Measurements from ENCODE around the gene CELF3. TPM values are rescaled to one million over a fixed set of nuclear protein-coding genes. Genes with fewer than 3 reads are reported as not detected.
"Not testable (repeated sequence)": the region's sequence is repeated elsewhere in the genome, so short reads cannot be mapped to it uniquely, and the experiment has no call there.

Gene CELF3
- total RNA-seq, 1 donor from 2014 or later, result 22.0 TPM

DNA sequence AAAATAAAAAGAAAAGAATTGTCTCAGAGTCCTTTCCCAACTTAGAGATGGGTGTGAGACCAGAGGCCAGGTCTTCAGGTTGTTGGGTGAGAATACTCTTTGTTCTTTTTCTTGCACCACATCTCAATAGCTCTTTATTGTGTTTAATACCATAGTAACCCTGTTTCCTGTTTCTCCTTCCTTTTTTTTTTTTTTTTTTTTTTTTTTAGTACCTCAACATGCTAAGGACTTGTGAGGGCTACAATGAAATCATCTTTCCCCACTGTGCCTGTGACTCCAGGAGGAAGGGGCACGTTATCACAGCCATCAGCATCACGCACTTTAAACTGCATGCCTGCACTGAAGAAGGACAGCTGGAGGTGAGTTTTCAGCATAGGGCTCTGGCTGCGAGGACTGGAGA, 24.4 kb downstream of the CELF3 start:
- no peak overlapping the region for H3K27ac Mint-ChIP-seq (ENCODE audit: unreplicated experiment)
- no peaks in the 10 kb centered on the region for H3K27me3 Mint-ChIP-seq (ENCODE audit: low read depth)
- DNase-seq (ENCODE audit: low read depth, low spot score), result no peak
- H3K36me3 Mint-ChIP-seq (ENCODE audit: low read depth), result peaks cover 5% of the 10 kb centered on the region
- H3K4me1 Mint-ChIP-seq, result no peaks in the 10 kb centered on the region
- H3K4me3 Mint-ChIP-seq, result no peak overlapping the region
- H3K9me3 Mint-ChIP-seq, result no peaks in the 10 kb centered on the region
- TF ChIP-seq, protein P1, sequence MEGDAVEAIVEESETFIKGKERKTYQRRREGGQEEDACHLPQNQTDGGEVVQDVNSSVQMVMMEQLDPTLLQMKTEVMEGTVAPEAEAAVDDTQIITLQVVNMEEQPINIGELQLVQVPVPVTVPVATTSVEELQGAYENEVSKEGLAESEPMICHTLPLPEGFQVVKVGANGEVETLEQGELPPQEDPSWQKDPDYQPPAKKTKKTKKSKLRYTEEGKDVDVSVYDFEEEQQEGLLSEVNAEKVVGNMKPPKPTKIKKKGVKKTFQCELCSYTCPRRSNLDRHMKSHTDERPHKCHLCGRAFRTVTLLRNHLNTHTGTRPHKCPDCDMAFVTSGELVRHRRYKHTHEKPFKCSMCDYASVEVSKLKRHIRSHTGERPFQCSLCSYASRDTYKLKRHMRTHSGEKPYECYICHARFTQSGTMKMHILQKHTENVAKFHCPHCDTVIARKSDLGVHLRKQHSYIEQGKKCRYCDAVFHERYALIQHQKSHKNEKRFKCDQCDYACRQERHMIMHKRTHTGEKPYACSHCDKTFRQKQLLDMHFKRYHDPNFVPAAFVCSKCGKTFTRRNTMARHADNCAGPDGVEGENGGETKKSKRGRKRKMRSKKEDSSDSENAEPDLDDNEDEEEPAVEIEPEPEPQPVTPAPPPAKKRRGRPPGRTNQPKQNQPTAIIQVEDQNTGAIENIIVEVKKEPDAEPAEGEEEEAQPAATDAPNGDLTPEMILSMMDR (conservative IDR thresholded peaks at IDR 0.05), result no peak

DNA sequence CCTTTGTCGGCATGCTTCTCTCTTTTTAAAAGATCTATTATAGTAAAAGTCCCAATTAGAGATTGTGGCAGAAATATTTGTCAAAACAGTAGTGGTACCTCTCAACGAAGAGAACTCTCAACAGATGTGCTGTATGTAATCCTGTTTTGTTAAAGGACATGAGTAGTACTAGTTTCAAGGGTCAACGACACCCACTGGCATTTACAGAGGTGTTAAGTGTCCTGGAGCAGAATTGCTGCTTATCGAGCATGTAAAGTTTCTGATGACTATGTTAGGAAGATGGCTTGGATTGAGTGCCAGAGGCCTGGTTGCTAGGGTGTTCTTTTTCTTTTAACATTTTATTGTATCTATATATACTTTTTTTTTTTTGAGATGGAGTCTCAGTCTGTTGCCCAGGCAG, 27.1 kb downstream of the CELF3 start:
- Mint-ChIP-seq H3K36me3 (ENCODE audit: low read depth) (peaks cover 5% of the 10 kb centered on the region), H3K27ac (ENCODE audit: unreplicated experiment) (no peak overlapping the region), H3K27me3 (ENCODE audit: low read depth) (no peaks in the 10 kb centered on the region), H3K4me3 (no peak overlapping the region), H3K9me3 (no peaks in the 10 kb centered on the region), H3K4me1 (no peaks in the 10 kb centered on the region)
- DNase-seq (ENCODE audit: low read depth, low spot score), result no peak
- TF ChIP-seq, protein P1 (conservative IDR thresholded peaks at IDR 0.05), result no peak

DNA sequence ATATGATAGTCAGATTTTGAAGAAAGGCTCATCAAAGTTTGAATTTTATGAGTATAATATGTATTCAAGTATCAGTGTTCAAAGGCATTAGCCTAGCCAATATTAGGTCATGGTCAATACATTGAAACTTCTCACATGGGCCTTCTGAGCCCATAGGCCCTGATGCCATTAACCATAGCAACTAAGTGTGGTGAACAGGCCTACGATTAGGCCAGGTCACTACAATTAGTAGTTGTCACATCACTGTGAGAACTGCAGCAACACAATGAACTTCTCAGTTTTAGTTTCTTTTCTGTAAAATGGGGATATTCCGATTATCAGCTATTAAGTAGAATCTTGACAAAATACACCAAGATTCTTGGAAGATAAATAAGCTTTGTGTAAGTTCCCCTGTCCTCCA, 30.0 kb downstream of the CELF3 start:
- H3K36me3 Mint-ChIP-seq (ENCODE audit: low read depth), result no peaks in the 10 kb centered on the region

DNA sequence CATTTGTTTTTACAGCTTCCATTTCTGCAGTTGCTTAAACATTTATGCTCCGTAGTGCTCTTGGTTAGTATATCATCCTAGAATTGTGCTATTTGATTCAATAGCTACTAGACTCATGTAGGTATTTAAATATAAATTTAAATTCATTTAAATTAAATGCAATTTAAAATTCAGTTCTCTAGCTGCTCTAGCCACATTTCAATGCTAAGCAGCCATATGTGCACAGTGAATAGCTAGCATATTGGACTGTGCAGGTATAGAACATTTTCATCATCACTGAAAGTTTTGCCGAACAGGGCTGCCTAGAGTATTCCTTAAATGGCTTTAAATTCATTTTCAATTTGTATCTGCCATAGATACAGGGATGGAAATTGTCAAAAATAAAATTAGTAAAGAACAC, 32.5 kb downstream of the CELF3 start:
- TF ChIP-seq, protein P1 (conservative IDR thresholded peaks at IDR 0.05), result no peak
- H3K4me3 Mint-ChIP-seq, result no peak overlapping the region
- H3K36me3 Mint-ChIP-seq (ENCODE audit: low read depth), result no peaks in the 10 kb centered on the region
- H3K27me3 Mint-ChIP-seq (ENCODE audit: low read depth), result no peaks in the 10 kb centered on the region
- no peaks in the 10 kb centered on the region for H3K4me1 Mint-ChIP-seq
- no peak overlapping the region for H3K27ac Mint-ChIP-seq (ENCODE audit: unreplicated experiment)
- DNase-seq (ENCODE audit: low read depth, low spot score), result no peak
- H3K9me3 Mint-ChIP-seq, result no peaks in the 10 kb centered on the region

More for the DNA sequence above, 30.0 kb downstream of the CELF3 start:
- TF ChIP-seq, protein P1 (conservative IDR thresholded peaks at IDR 0.05), result no peak
- Mint-ChIP-seq H3K4me3 (no peak overlapping the region), H3K27me3 (ENCODE audit: low read depth) (no peaks in the 10 kb centered on the region), H3K4me1 (no peaks in the 10 kb centered on the region), H3K9me3 (no peaks in the 10 kb centered on the region), H3K27ac (ENCODE audit: unreplicated experiment) (no peak overlapping the region)
- DNase-seq (ENCODE audit: low read depth, low spot score), result no peak

DNA sequence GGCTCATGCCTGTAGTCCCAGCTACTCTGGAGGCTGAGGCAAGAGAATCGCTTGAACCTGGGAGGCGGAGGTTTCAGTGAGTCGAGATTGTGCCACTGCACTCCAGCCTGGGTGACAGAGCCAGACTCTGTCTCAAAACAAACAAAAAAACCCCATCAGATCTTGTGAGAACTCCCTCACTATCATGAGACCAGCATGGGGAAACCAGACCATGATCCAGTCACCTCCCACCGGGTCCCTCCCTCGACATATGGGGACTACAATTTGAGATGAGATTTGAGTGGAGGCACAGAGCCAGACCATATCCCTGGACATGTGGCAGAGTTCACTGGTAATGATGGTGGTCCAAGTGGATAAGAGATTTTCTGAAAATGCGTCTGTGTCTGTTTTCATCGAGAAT, 33.7 kb downstream of the CELF3 start:
- H3K36me3 Mint-ChIP-seq (ENCODE audit: low read depth); H3K9me3 Mint-ChIP-seq; H3K27me3 Mint-ChIP-seq (ENCODE audit: low read depth); H3K4me1 Mint-ChIP-seq; H3K27ac Mint-ChIP-seq (ENCODE audit: unreplicated experiment); DNase-seq (ENCODE audit: low read depth, low spot score); H3K4me3 Mint-ChIP-seq: not testable (repeated sequence)

DNA sequence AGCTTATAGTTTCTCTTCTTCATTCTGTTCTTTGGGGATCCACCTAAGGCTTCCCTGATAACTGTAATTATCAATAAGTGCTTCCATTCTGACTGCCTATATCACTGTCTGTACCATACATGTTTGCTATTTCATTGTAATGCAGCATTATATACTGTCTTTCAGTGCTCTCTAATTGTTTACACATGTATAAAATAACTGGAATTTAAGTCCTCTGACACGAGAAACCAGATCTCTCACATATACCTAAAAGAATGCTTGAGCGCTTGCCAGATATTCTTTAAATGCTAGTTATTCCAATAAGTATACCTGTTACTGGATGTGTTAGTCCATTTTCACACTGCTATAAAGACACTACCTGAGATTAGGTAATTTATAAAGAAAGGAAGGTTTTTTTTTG, 34.7 kb downstream of the CELF3 start:
- Mint-ChIP-seq H3K36me3 (ENCODE audit: low read depth) (no peaks in the 10 kb centered on the region), H3K27ac (ENCODE audit: unreplicated experiment) (no peak overlapping the region), H3K4me3 (no peak overlapping the region), H3K4me1 (no peaks in the 10 kb centered on the region), H3K27me3 (ENCODE audit: low read depth) (no peaks in the 10 kb centered on the region), H3K9me3 (no peaks in the 10 kb centered on the region)
- no peak for DNase-seq (ENCODE audit: low read depth, low spot score)
- TF ChIP-seq, protein P1 (conservative IDR thresholded peaks at IDR 0.05), result no peak

Data from neural crest cell (in vitro differentiated cells).